ENCODE results near the gene B3GNT4. TPM values are rescaled to one million over a fixed set of nuclear protein-coding genes. Genes with fewer than 3 reads are reported as not detected.
A peak's percentile ranks its signal among the peaks of the same experiment; 100 is the strongest.
"Not testable (repeated sequence)": the region's sequence is repeated elsewhere in the genome, so short reads cannot be mapped to it uniquely, and the experiment has no call there.

Gene B3GNT4
- total RNA-seq, 2 experiments from 2014 or later, result 2.3 to 3.6 TPM

GRCh38 chr12:122250536-122250935, 47.0 kb downstream of the B3GNT4 start:
- H3K9me3 Mint-ChIP-seq, result no peaks in the 10 kb centered on the region
- peaks cover 4% of the 10 kb centered on the region for H3K4me1 Mint-ChIP-seq (ENCODE audit: low read depth)
- no peak overlapping the region for H3K27ac Mint-ChIP-seq
- ChIA-PET CTCF (no interaction called here), POLR2A (no interaction called here)
- no peak for DNase-seq
- H3K36me3 Mint-ChIP-seq, result peaks cover 5% of the 10 kb centered on the region
- H3K4me3 Mint-ChIP-seq, result no peak overlapping the region
- H3K27me3 Mint-ChIP-seq, result no peaks in the 10 kb centered on the region
- intact Hi-C loops (cut with micrococcal nuclease), result no loop called here

GRCh38 chr12:122258462-122258861, 55.0 kb downstream of the B3GNT4 start:
- Mint-ChIP-seq H3K36me3 (peaks cover 30% of the 10 kb centered on the region), H3K27ac (peak overlapping the region; percentile 48)
- H3K4me3 Mint-ChIP-seq; H3K27me3 Mint-ChIP-seq; intact Hi-C loops (cut with micrococcal nuclease); H3K4me1 Mint-ChIP-seq (ENCODE audit: low read depth); H3K9me3 Mint-ChIP-seq: not testable (repeated sequence)
- ChIA-PET CTCF (interaction anchor here (1.1 kb wide), 1 partner anchor 204 kb away, joined by 3 read pairs; no protein-coding TSS in a partner anchor), POLR2A (interaction anchor here (0.6 to 1.0 kb wide), 2 partner anchors 33 to 413 kb away, joined by 3 read pairs; no protein-coding TSS in a partner anchor)
- DNase-seq, result peak; percentile 22

Other genes with a start within 250 kb of the B3GNT4 start
- gene BCL7A, start 181.8 kb upstream of the B3GNT4 start, total RNA-seq, result 1 to 10 TPM; 3.6 to 4.0 TPM
- 10 to 100 TPM; 17.5 to 19.6 TPM for gene MLXIP, start 125.0 kb upstream of the B3GNT4 start, total RNA-seq
- gene IL31, start 29.5 kb upstream of the B3GNT4 start, total RNA-seq, result 1 to 10 TPM; 3.8 to 4.0 TPM
- gene LRRC43, start 20.6 kb upstream of the B3GNT4 start, total RNA-seq, result under 1 TPM; 0.41 to 0.76 TPM
- 10 to 100 TPM; 51.8 to 52.0 TPM for gene DIABLO, start 22.3 kb downstream of the B3GNT4 start, total RNA-seq
- gene VPS33A, start 62.8 kb downstream of the B3GNT4 start, total RNA-seq, result 10 to 100 TPM; 24.2 to 24.6 TPM
- 10 to 100 TPM; 69.2 to 71.8 TPM for gene CLIP1, start 219.0 kb downstream of the B3GNT4 start, total RNA-seq